ENCODE data around the gene HPSE2.

Gene HPSE2

GRCh38 chr10:98885378-98885777, 350.3 kb downstream of the HPSE2 start:
- no peak overlapping the region for H3K4me3 ChIP-seq (ENCODE audit: low read length)
- TF ChIP-seq CTCF (conservative IDR thresholded peaks at IDR 0.05; ENCODE audit: low read length): no peak
- DNase-seq (ENCODE audit: low read depth): no peak

DNA sequence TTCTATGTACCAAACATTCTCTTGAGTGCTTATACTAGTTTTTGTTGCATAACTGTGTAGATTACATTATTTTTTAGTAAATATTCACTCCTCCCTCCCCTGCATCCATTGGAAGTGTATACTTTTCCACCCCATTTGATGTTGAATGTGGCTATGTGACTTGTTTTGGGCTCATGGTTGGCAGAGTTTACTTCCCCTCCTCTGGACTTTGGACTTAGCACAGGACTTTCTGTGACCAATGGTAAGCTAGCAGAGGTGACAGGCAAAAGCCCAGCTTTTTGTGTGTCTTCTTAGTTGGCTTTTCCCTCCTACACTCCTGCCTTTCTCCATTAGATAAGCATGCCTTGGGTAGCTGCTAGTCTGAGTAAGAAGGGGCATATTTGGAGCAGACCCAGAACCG, 353.9 kb downstream of the HPSE2 start:
- H3K4me3 ChIP-seq (ENCODE audit: low read length): no peak overlapping the region
- no peak for TF ChIP-seq CTCF (conservative IDR thresholded peaks at IDR 0.05; ENCODE audit: low read length)

GRCh38 chr10:98880971-98881370, 354.7 kb downstream of the HPSE2 start:
- no peak overlapping the region for H3K4me3 ChIP-seq (ENCODE audit: low read length)
- no peak for DNase-seq (ENCODE audit: low read depth)
- no peak for TF ChIP-seq CTCF (conservative IDR thresholded peaks at IDR 0.05; ENCODE audit: low read length)

More for the DNA sequence above, 353.9 kb downstream of the HPSE2 start:
- no peak for DNase-seq (ENCODE audit: low read depth)

GRCh38 chr10:98878921-98879320, 356.7 kb downstream of the HPSE2 start:
- no peak for TF ChIP-seq CTCF (conservative IDR thresholded peaks at IDR 0.05; ENCODE audit: low read length)
- H3K4me3 ChIP-seq (ENCODE audit: low read length): no peak overlapping the region
- no peak for DNase-seq (ENCODE audit: low read depth)

- no peak overlapping the region for H3K4me3 ChIP-seq (ENCODE audit: low read length)
- no peak for TF ChIP-seq CTCF (conservative IDR thresholded peaks at IDR 0.05; ENCODE audit: low read length)
- no peak for DNase-seq (ENCODE audit: low read depth)
Measured at GRCh38 chr10:98878418-98878817, 357.2 kb downstream of the HPSE2 start.

DNA sequence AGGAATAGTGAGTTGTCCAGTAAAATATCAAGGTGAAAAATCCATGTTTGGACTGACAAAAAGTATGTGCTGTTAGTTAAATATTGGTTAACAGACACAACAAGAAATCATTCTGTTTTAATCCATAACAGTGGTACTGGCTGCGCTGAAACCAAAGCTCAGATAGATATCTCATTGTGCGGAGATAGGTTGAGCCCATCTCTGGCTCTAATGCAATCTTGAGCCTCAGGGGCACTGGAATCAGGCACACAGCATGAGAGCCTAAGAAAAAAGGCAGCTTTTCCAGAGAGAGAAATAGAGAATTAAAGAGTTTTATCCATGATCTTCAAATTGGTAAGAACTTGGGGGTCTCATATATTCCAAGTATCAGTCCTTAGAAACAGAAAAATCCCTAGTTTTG, 373.7 kb downstream of the HPSE2 start:
- no peak for TF ChIP-seq CTCF (conservative IDR thresholded peaks at IDR 0.05; ENCODE audit: low read length)
- H3K4me3 ChIP-seq (ENCODE audit: low read length): no peak overlapping the region
- no peak for DNase-seq (ENCODE audit: low read depth)

GRCh38 chr10:98858525-98858924, 377.1 kb downstream of the HPSE2 start:
- no peak for TF ChIP-seq CTCF (conservative IDR thresholded peaks at IDR 0.05; ENCODE audit: low read length)
- H3K4me3 ChIP-seq (ENCODE audit: low read length): no peak overlapping the region
- no peak for DNase-seq (ENCODE audit: low read depth)
